MM.1S (cell line): Measurements from ENCODE around the gene PRDM5.

Experiments
- DNase-seq: peaks from one replicate; pipeline ENCODE4 v3.0.0-alpha.2; 2015
- H2AFZ ChIP-seq: fragments of 300-600 bp; sonication (generic); 2 replicates; pipeline ENCODE4 v1.6.0; 2016; ENCODE audit warnings: antibody characterized with exemption, low read length
- H3F3A ChIP-seq: fragments of 300-600 bp; sonication (generic); 2 replicates; pipeline ENCODE4 v1.6.1; 2016; ENCODE audit warnings: mild to moderate bottlenecking, antibody characterized with exemption, low read length, moderate library complexity, mixed read lengths; ENCODE audit not compliant: insufficient read depth
- H3K27ac ChIP-seq: fragments of 300-600 bp; sonication (generic); 2 replicates; pipeline ENCODE4 v1.5.1; 2016; ENCODE audit warnings: mild to moderate bottlenecking, low read length
- H3K27me3 ChIP-seq: fragments of 300-600 bp; sonication (generic); replicated peaks from 2 replicates; pipeline ENCODE4 v1.6.0; 2016; ENCODE audit warnings: low read length; ENCODE audit not compliant: insufficient read depth
- H3K36me3 ChIP-seq: fragments of 300-600 bp; sonication (generic); replicated peaks from 2 replicates; pipeline ENCODE4 v1.6.1; 2016; ENCODE audit warnings: mild to moderate bottlenecking, low read length, mixed read lengths; ENCODE audit not compliant: insufficient read depth
- H3K4me1 ChIP-seq: fragments of 300-600 bp; sonication (generic); 2 replicates; pipeline ENCODE4 v1.6.1; 2016; ENCODE audit warnings: low read length, mixed read lengths
- H3K4me2 ChIP-seq: fragments of 300-600 bp; sonication (generic); 2 replicates; pipeline ENCODE4 v1.6.0; 2016; ENCODE audit warnings: low read depth, low read length
- H3K4me3 ChIP-seq: fragments of 300-600 bp; sonication (generic); 2 replicates; pipeline ENCODE4 v1.5.1; 2016; ENCODE audit warnings: low read length, mixed read lengths
- H3K79me2 ChIP-seq: fragments of 300-600 bp; sonication (generic); 2 replicates; pipeline ENCODE4 v1.6.1; 2016; ENCODE audit warnings: mixed run types, low read length, mixed read lengths
- H3K9ac ChIP-seq: fragments of 300-600 bp; sonication (generic); 2 replicates; pipeline ENCODE4 v1.6.1; 2016; ENCODE audit warnings: low read length, mixed read lengths
- H3K9me2 ChIP-seq: fragments of 300-600 bp; sonication (generic); replicated peaks from 2 replicates; pipeline ENCODE4 v1.6.1; 2016; ENCODE audit warnings: mild to moderate bottlenecking, low read length, mixed read lengths; ENCODE audit not compliant: insufficient read depth
- H3K9me3 ChIP-seq: fragments of 300-600 bp; sonication (generic); replicated peaks from 2 replicates; pipeline ENCODE4 v1.6.1; 2016; ENCODE audit warnings: mild to moderate bottlenecking, low read length, mixed read lengths; ENCODE audit not compliant: insufficient read depth
- H4K20me1 ChIP-seq: fragments of 300-600 bp; sonication (generic); 2 replicates; pipeline ENCODE4 v1.6.1; 2016; ENCODE audit warnings: mild to moderate bottlenecking, low read length, moderate library complexity, mixed read lengths; ENCODE audit not compliant: insufficient read depth
- EZH2 ChIP-seq: fragments of 300-600 bp; sonication (generic); optimal IDR thresholded peaks from 2 replicates; pipeline ENCODE3; 2017; ENCODE audit warnings: low read depth, mild to moderate bottlenecking, antibody characterized with exemption, low read length, mixed read lengths
- EZH2phosphoT487 ChIP-seq: fragments of 300-600 bp; sonication (generic); IDR thresholded peaks from 2 replicates; pipeline ENCODE4 v1.6.1; 2018; ENCODE audit warnings: antibody characterized with exemption, low read length
- TF ChIP-seq, protein P1 (sequence below): fragments of 300-600 bp; sonication (generic); IDR thresholded peaks from 2 replicates; pipeline ENCODE4 v1.5.1; 2016; ENCODE audit warnings: antibody characterized with exemption, low read length, mixed read lengths

PRDM5 gene

DNA sequence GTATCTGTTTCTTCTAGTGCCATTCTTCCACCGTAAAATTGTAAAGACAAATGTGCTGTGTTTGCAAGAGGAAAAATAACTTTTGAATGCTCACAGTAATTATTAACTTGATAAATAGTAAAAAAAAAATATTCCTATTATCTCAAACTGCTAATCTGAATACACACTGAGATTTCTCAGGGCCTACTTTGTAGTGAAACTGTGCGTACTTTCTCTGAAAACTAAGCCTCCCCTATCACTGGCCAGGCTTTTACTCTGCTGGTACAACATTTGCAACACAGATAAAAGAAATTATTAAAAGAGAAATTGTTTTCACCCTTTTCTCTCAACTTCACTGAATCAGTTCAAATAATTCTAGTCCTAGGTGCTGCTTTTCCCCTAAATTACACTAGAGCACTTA, 137.3 kb downstream of the PRDM5 start:
- no peak overlapping the region for H3K4me3 ChIP-seq
- no peaks in the 10 kb centered on the region for H3F3A ChIP-seq
- H3K79me2 ChIP-seq = no peaks in the 10 kb centered on the region
- DNase-seq = no peak
- no peaks in the 10 kb centered on the region for H3K4me1 ChIP-seq
- H4K20me1 ChIP-seq = no peaks in the 10 kb centered on the region
- no peak overlapping the region for H3K9ac ChIP-seq
- H3K9me2 ChIP-seq = no peaks in the 10 kb centered on the region
- H3K4me2 ChIP-seq = no peak overlapping the region
- no peak overlapping the region for H3K27ac ChIP-seq
- H2AFZ ChIP-seq = no peak overlapping the region
- no peaks in the 10 kb centered on the region for H3K27me3 ChIP-seq
- no peaks in the 10 kb centered on the region; the same call in 1 of the 2 replicates for H3K36me3 ChIP-seq
- TF ChIP-seq, protein P1, sequence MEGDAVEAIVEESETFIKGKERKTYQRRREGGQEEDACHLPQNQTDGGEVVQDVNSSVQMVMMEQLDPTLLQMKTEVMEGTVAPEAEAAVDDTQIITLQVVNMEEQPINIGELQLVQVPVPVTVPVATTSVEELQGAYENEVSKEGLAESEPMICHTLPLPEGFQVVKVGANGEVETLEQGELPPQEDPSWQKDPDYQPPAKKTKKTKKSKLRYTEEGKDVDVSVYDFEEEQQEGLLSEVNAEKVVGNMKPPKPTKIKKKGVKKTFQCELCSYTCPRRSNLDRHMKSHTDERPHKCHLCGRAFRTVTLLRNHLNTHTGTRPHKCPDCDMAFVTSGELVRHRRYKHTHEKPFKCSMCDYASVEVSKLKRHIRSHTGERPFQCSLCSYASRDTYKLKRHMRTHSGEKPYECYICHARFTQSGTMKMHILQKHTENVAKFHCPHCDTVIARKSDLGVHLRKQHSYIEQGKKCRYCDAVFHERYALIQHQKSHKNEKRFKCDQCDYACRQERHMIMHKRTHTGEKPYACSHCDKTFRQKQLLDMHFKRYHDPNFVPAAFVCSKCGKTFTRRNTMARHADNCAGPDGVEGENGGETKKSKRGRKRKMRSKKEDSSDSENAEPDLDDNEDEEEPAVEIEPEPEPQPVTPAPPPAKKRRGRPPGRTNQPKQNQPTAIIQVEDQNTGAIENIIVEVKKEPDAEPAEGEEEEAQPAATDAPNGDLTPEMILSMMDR = no peak
- TF ChIP-seq EZH2 (no peak), EZH2phosphoT487 (no peak)
- no peaks in the 10 kb centered on the region for H3K9me3 ChIP-seq

DNA sequence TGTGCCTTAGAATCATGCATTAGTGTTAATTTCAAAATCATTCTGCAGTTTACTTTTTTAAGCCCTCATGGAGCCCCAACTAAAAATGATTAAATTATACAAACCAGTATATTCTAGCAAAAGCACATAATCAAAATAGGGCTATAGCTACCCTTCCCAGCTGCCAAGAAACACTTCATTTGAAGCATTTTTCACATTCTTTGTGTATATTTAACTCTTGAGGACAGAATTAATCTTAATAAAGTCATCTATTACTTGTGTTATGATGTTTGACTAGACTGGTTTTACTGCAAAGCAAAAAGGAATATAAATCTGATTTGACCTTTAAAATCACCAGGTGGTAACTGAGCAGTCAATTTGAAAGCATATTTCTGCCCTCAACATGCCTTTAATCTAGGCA, 145.1 kb downstream of the PRDM5 start:
- H3F3A ChIP-seq = peaks cover 16% of the 10 kb centered on the region
- H4K20me1 ChIP-seq = no peaks in the 10 kb centered on the region
- H3K9me3 ChIP-seq = no peaks in the 10 kb centered on the region
- no peak overlapping the region for H3K9ac ChIP-seq
- TF ChIP-seq EZH2 = no peak
- TF ChIP-seq, protein P1 = no peak
- TF ChIP-seq EZH2phosphoT487 = no peak
- H3K36me3 ChIP-seq = no peaks in the 10 kb centered on the region; the same call in 1 of the 2 replicates
- H3K79me2 ChIP-seq = no peaks in the 10 kb centered on the region
- no peak overlapping the region for H2AFZ ChIP-seq
- no peak overlapping the region for H3K4me2 ChIP-seq
- no peaks in the 10 kb centered on the region for H3K27me3 ChIP-seq
- DNase-seq = no peak
- H3K27ac ChIP-seq = no peak overlapping the region
- H3K9me2 ChIP-seq = no peaks in the 10 kb centered on the region
- peaks cover 25% of the 10 kb centered on the region for H3K4me1 ChIP-seq
- no peak overlapping the region for H3K4me3 ChIP-seq

GRCh38 chr4:120775431-120775830, 147.1 kb downstream of the PRDM5 start:
- H3K79me2 ChIP-seq = no peaks in the 10 kb centered on the region
- no peaks in the 10 kb centered on the region for H3K36me3 ChIP-seq
- peaks cover 16% of the 10 kb centered on the region for H3F3A ChIP-seq
- H3K9ac ChIP-seq = no peak overlapping the region
- no peak overlapping the region for H2AFZ ChIP-seq
- H3K9me2 ChIP-seq = no peaks in the 10 kb centered on the region
- H3K4me1 ChIP-seq = peaks cover 30% of the 10 kb centered on the region
- H3K27me3 ChIP-seq = no peaks in the 10 kb centered on the region
- H3K9me3 ChIP-seq = no peaks in the 10 kb centered on the region
- no peak for DNase-seq
- H4K20me1 ChIP-seq = no peaks in the 10 kb centered on the region
- no peak overlapping the region for H3K27ac ChIP-seq
- H3K4me2 ChIP-seq = no peak overlapping the region
- H3K4me3 ChIP-seq = no peak overlapping the region
- TF ChIP-seq EZH2phosphoT487 (no peak), EZH2 (no peak)
- TF ChIP-seq, protein P1 = no peak
